HEK293 (cell line): ENCODE results near the gene SEC24B.

Source experiments
- HOXA7 ChIP-seq: sonication (generic); formaldehyde crosslinking; IDR thresholded peaks from 2 replicates; pipeline ENCODE4 v1.8.1; 2022; ENCODE audit warnings: missing genetic modification reagents, borderline replicate concordance
- SALL2 ChIP-seq: fragments of 450-650 bp; formaldehyde crosslinking; IDR thresholded peaks from 2 replicates; pipeline ENCODE4 v1.5.0; 2017; ENCODE audit warnings: missing biosample characterization, mild to moderate bottlenecking, missing genetic modification characterization, borderline replicate concordance
- ZBTB21 ChIP-seq: fragments of 450-650 bp; formaldehyde crosslinking; IDR thresholded peaks from 2 replicates; pipeline ENCODE4 v1.5.1; 2017; ENCODE audit warnings: missing biosample characterization, missing genetic modification characterization
- ZBTB44 ChIP-seq: fragments of 450-650 bp; IDR thresholded peaks from 2 replicates; pipeline ENCODE4 v1.5.1; 2018; ENCODE audit warnings: missing biosample characterization, mild to moderate bottlenecking, missing genetic modification characterization
- ZNF10 ChIP-seq: fragments of 450-650 bp; formaldehyde crosslinking; IDR thresholded peaks from 2 replicates; pipeline ENCODE4 v1.5.1; 2017; ENCODE audit warnings: missing biosample characterization, missing genetic modification characterization
- ZNF132 ChIP-seq: fragments of 450-650 bp; formaldehyde crosslinking; IDR thresholded peaks from 2 replicates; pipeline ENCODE4 v1.5.1; 2017; ENCODE audit warnings: missing biosample characterization, missing genetic modification characterization, borderline replicate concordance
- ZNF23 ChIP-seq: fragments of 450-650 bp; formaldehyde crosslinking; IDR thresholded peaks from 2 replicates; pipeline ENCODE4 v1.5.1; 2016; ENCODE audit warnings: missing biosample characterization, missing genetic modification characterization, borderline replicate concordance
- ZNF266 ChIP-seq: fragments of 450-650 bp; formaldehyde crosslinking; IDR thresholded peaks from 2 replicates; pipeline ENCODE4 v1.5.1; 2016; ENCODE audit warnings: missing biosample characterization, missing genetic modification characterization, low read depth
- ZNF391 ChIP-seq: fragments of 450-650 bp; formaldehyde crosslinking; IDR thresholded peaks from 2 replicates; pipeline ENCODE4 v1.5.1; 2016; ENCODE audit warnings: low read depth, missing biosample characterization, missing genetic modification characterization, borderline replicate concordance
- ZNF404 ChIP-seq: fragments of 450-650 bp; formaldehyde crosslinking; IDR thresholded peaks from 2 replicates; pipeline ENCODE4 v1.5.1; 2017; ENCODE audit warnings: missing biosample characterization, missing genetic modification characterization
- ZNF426 ChIP-seq: fragments of 450-650 bp; formaldehyde crosslinking; IDR thresholded peaks from 2 replicates; pipeline ENCODE4 v1.5.1; 2017; ENCODE audit warnings: missing biosample characterization, missing genetic modification characterization, mild to moderate bottlenecking, inconsistent platforms, moderate library complexity
- ZNF530 ChIP-seq: fragments of 450-650 bp; formaldehyde crosslinking; IDR thresholded peaks from 2 replicates; pipeline ENCODE4 v1.5.1; 2016; ENCODE audit warnings: low read depth, missing biosample characterization, missing genetic modification characterization
- ZNF560 ChIP-seq: fragments of 450-650 bp; formaldehyde crosslinking; IDR thresholded peaks from 2 replicates; pipeline ENCODE4 v1.5.1; 2017; ENCODE audit warnings: missing biosample characterization, missing genetic modification characterization, borderline replicate concordance
- ZNF664 ChIP-seq: fragments of 450-650 bp; formaldehyde crosslinking; IDR thresholded peaks from 2 replicates; pipeline ENCODE4 v1.5.1; 2016; ENCODE audit warnings: missing biosample characterization, missing genetic modification characterization
- ZNF76 ChIP-seq: fragments of 450-650 bp; formaldehyde crosslinking; IDR thresholded peaks from 2 replicates; pipeline ENCODE4; 2016; ENCODE audit warnings: low read depth, missing biosample characterization, missing genetic modification characterization, borderline replicate concordance
- TF ChIP-seq, protein P1 (sequence below): fragments of 450-650 bp; formaldehyde crosslinking; IDR thresholded peaks from 2 replicates; pipeline ENCODE4 v1.5.1; 2016; ENCODE audit warnings: missing biosample characterization, missing genetic modification characterization
- TF ChIP-seq, protein P2 (sequence below): fragments of 450-650 bp; formaldehyde crosslinking; IDR thresholded peaks from 2 replicates; pipeline ENCODE4 v1.5.1; 2016; ENCODE audit warnings: missing biosample characterization, missing genetic modification characterization
- TF ChIP-seq, protein P3 (sequence below): fragments of 450-650 bp; formaldehyde crosslinking; IDR thresholded peaks from 2 replicates; pipeline ENCODE4 v1.5.1; 2017; ENCODE audit warnings: missing biosample characterization, missing genetic modification characterization
- TF ChIP-seq, protein P4 (sequence below): fragments of 450-650 bp; formaldehyde crosslinking; IDR thresholded peaks from 2 replicates; pipeline ENCODE4 v1.5.1; 2016; ENCODE audit warnings: missing biosample characterization, missing genetic modification characterization

The SEC24B gene

GRCh38 chr4:109433205-109434006 lies at the start of gene SEC24B (continued):
- TF ChIP-seq ZNF23 (no peak), ZNF560 (tag by site-specific recombination) (no peak), ZNF391 (tag by site-specific recombination) (no peak), ZNF426 (tag by site-specific recombination) (no peak), SALL2 (tag by site-specific recombination) (no peak), ZNF404 (tag by site-specific recombination) (no peak), ZBTB21 (tag by site-specific recombination) (no peak), ZNF266 (tag by site-specific recombination) (no peak), ZBTB44 (0 out of 2 replicates have a peak, but pooled peaks have one; percentile 33), ZNF10 (tag by site-specific recombination) (peak; percentile 76), ZNF76 (tag by site-specific recombination) (peak; percentile 43; the same call in 1 of the 2 replicates), HOXA7 (CRISPR knock-in tag) (no peak), ZNF530 (tag by site-specific recombination) (no peak), ZNF132 (tag by site-specific recombination) (no peak), ZNF664 (no peak)
- TF ChIP-seq, protein P1, sequence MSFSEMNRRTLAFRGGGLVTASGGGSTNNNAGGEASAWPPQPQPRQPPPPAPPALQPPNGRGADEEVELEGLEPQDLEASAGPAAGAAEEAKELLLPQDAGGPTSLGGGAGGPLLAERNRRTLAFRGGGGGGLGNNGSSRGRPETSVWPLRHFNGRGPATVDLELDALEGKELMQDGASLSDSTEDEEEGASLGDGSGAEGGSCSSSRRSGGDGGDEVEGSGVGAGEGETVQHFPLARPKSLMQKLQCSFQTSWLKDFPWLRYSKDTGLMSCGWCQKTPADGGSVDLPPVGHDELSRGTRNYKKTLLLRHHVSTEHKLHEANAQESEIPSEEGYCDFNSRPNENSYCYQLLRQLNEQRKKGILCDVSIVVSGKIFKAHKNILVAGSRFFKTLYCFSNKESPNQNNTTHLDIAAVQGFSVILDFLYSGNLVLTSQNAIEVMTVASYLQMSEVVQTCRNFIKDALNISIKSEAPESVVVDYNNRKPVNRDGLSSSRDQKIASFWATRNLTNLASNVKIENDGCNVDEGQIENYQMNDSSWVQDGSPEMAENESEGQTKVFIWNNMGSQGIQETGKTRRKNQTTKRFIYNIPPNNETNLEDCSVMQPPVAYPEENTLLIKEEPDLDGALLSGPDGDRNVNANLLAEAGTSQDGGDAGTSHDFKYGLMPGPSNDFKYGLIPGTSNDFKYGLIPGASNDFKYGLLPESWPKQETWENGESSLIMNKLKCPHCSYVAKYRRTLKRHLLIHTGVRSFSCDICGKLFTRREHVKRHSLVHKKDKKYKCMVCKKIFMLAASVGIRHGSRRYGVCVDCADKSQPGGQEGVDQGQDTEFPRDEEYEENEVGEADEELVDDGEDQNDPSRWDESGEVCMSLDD (tag by site-specific recombination), result 0 out of 2 replicates have a peak, but pooled peaks have one; percentile 19
- TF ChIP-seq, protein P2, sequence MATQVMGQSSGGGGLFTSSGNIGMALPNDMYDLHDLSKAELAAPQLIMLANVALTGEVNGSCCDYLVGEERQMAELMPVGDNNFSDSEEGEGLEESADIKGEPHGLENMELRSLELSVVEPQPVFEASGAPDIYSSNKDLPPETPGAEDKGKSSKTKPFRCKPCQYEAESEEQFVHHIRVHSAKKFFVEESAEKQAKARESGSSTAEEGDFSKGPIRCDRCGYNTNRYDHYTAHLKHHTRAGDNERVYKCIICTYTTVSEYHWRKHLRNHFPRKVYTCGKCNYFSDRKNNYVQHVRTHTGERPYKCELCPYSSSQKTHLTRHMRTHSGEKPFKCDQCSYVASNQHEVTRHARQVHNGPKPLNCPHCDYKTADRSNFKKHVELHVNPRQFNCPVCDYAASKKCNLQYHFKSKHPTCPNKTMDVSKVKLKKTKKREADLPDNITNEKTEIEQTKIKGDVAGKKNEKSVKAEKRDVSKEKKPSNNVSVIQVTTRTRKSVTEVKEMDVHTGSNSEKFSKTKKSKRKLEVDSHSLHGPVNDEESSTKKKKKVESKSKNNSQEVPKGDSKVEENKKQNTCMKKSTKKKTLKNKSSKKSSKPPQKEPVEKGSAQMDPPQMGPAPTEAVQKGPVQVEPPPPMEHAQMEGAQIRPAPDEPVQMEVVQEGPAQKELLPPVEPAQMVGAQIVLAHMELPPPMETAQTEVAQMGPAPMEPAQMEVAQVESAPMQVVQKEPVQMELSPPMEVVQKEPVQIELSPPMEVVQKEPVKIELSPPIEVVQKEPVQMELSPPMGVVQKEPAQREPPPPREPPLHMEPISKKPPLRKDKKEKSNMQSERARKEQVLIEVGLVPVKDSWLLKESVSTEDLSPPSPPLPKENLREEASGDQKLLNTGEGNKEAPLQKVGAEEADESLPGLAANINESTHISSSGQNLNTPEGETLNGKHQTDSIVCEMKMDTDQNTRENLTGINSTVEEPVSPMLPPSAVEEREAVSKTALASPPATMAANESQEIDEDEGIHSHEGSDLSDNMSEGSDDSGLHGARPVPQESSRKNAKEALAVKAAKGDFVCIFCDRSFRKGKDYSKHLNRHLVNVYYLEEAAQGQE (tag by site-specific recombination), result no peak
- TF ChIP-seq, protein P3, sequence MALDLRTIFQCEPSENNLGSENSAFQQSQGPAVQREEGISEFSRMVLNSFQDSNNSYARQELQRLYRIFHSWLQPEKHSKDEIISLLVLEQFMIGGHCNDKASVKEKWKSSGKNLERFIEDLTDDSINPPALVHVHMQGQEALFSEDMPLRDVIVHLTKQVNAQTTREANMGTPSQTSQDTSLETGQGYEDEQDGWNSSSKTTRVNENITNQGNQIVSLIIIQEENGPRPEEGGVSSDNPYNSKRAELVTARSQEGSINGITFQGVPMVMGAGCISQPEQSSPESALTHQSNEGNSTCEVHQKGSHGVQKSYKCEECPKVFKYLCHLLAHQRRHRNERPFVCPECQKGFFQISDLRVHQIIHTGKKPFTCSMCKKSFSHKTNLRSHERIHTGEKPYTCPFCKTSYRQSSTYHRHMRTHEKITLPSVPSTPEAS (tag by site-specific recombination), result no peak
- TF ChIP-seq, protein P4, sequence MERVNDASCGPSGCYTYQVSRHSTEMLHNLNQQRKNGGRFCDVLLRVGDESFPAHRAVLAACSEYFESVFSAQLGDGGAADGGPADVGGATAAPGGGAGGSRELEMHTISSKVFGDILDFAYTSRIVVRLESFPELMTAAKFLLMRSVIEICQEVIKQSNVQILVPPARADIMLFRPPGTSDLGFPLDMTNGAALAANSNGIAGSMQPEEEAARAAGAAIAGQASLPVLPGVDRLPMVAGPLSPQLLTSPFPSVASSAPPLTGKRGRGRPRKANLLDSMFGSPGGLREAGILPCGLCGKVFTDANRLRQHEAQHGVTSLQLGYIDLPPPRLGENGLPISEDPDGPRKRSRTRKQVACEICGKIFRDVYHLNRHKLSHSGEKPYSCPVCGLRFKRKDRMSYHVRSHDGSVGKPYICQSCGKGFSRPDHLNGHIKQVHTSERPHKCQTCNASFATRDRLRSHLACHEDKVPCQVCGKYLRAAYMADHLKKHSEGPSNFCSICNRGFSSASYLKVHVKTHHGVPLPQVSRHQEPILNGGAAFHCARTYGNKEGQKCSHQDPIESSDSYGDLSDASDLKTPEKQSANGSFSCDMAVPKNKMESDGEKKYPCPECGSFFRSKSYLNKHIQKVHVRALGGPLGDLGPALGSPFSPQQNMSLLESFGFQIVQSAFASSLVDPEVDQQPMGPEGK (tag by site-specific recombination), result peak; percentile 34; the same call in 1 of the 2 replicates
